PC-3 (cell line): ENCODE measurements around the gene HHAT. TPM values are rescaled to one million over a fixed set of nuclear protein-coding genes. Genes with fewer than 3 reads are reported as not detected.

ENCODE experiments used
- ATAC-seq: fragments of 200-7000 bp; cut with Tn5 transposase; 2 replicates; pipeline ENCODE4 v1.9.1; 2020; ENCODE audit warnings: mild to moderate bottlenecking, moderate library complexity
- BruUV-seq: library from RNA; stranded (reverse); fragments of 400-500 nt; replicated peaks from 2 replicates; lab custom pipeline; 2021; lab: Mats Ljungman, UMichigan
- CTCF ChIA-PET: fragments of 300-600 bp; sonication (Branson Sonifier 250); formaldehyde crosslinking; loops from one replicate; lab custom pipeline; 2022; ENCODE audit warnings: antibody characterized with exemption; lab: Charles Lee
- POLR2A ChIA-PET: fragments of 300-600 bp; sonication (Branson Sonifier 250); formaldehyde crosslinking; loops from one replicate; lab custom pipeline; 2022; ENCODE audit warnings: antibody characterized with exemption; ENCODE audit not compliant: unreplicated experiment; lab: Charles Lee
- DNase-seq: peaks from one replicate; pipeline ENCODE4 v3.0.0-alpha.2; 2015
- H2AFZ ChIP-seq: fragments of 300-600 bp; sonication (generic); 2 replicates; pipeline ENCODE4 v1.6.0; 2016; ENCODE audit warnings: antibody characterized with exemption, low read length
- H3F3A ChIP-seq: fragments of 300-600 bp; sonication (generic); one replicate; pipeline ENCODE4 v1.6.0; 2017; ENCODE audit warnings: antibody characterized with exemption, low read length, control low read depth, mild to moderate bottlenecking; ENCODE audit not compliant: unreplicated experiment
- H3K27ac ChIP-seq: fragments of 300-600 bp; sonication (generic); 2 replicates; pipeline ENCODE4 v1.5.1; 2016; ENCODE audit warnings: mild to moderate bottlenecking, low read length
- H3K27me3 ChIP-seq: fragments of 300-600 bp; sonication (generic); 2 replicates; pipeline ENCODE4 v1.6.1; 2016; ENCODE audit warnings: low read length, mixed read lengths
- H3K36me3 ChIP-seq: fragments of 300-600 bp; sonication (generic); 2 replicates; pipeline ENCODE4 v1.6.1; 2016; ENCODE audit warnings: low read depth, mixed run types, low read length, mixed read lengths
- H3K4me1 ChIP-seq: fragments of 300-600 bp; sonication (generic); 2 replicates; pipeline ENCODE4 v1.5.1; 2016; ENCODE audit warnings: low read length; ENCODE audit not compliant: insufficient read depth
- H3K4me2 ChIP-seq: fragments of 300-600 bp; sonication (generic); 2 replicates; pipeline ENCODE4 v1.6.0; 2016; ENCODE audit warnings: low read length
- H3K4me3 ChIP-seq: fragments of 300-600 bp; sonication (generic); 2 replicates; pipeline ENCODE4 v1.5.1; 2016; ENCODE audit warnings: mild to moderate bottlenecking, low read length, mixed read lengths
- H3K79me2 ChIP-seq: fragments of 300-600 bp; sonication (generic); 2 replicates; pipeline ENCODE4 v1.6.1; 2017; ENCODE audit warnings: low read length, mixed read lengths
- H3K9ac ChIP-seq: fragments of 300-600 bp; sonication (generic); 2 replicates; pipeline ENCODE4 v1.6.0; 2016; ENCODE audit warnings: mild to moderate bottlenecking, low read length
- H3K9me2 ChIP-seq: fragments of 300-600 bp; sonication (generic); replicated peaks from 2 replicates; pipeline ENCODE4 v1.6.1; 2016; ENCODE audit warnings: mixed run types, low read length, mixed read lengths
- H3K9me3 ChIP-seq: fragments of 300-600 bp; sonication (generic); 2 replicates; pipeline ENCODE4 v1.6.1; 2016; ENCODE audit warnings: low read length, mixed read lengths
- H4K20me1 ChIP-seq: fragments of 300-600 bp; sonication (generic); 2 replicates; pipeline ENCODE4 v1.6.1; 2016; ENCODE audit warnings: low read length, mixed read lengths
- EZH2 ChIP-seq: fragments of 300-600 bp; sonication (generic); IDR thresholded peaks from one replicate; pipeline ENCODE4 v1.6.1; 2017; ENCODE audit warnings: antibody characterized with exemption, mild to moderate bottlenecking, low read length; ENCODE audit not compliant: unreplicated experiment
- EZH2phosphoT487 ChIP-seq: fragments of 300-600 bp; sonication (generic); IDR thresholded peaks from 2 replicates; pipeline ENCODE4 v1.6.1; 2018; ENCODE audit warnings: mild to moderate bottlenecking, antibody characterized with exemption, low read length, borderline replicate concordance
- intact Hi-C: fragments of 100-400 bp; cut with micrococcal nuclease; formaldehyde crosslinking; loops from 2 replicates; pipeline ENCODE4 v1.9.0; 2023
- total RNA-seq: library from RNA; depleted of rRNA; stranded (reverse); fragments of >200 nt; gene quantifications from 2 replicates; pipeline ENCODE4 v1.2.3, GENCODE V29; 2014
- TF ChIP-seq, protein P1 (sequence below): fragments of 300-600 bp; sonication (generic); conservative IDR thresholded peaks from 2 replicates; pipeline ENCODE4 v1.5.1; 2017; ENCODE audit warnings: antibody characterized with exemption, low read depth, mild to moderate bottlenecking, low read length

Gene HHAT
- total RNA-seq, 1 experiment from 2014 or later, result 3.4 TPM

DNA sequence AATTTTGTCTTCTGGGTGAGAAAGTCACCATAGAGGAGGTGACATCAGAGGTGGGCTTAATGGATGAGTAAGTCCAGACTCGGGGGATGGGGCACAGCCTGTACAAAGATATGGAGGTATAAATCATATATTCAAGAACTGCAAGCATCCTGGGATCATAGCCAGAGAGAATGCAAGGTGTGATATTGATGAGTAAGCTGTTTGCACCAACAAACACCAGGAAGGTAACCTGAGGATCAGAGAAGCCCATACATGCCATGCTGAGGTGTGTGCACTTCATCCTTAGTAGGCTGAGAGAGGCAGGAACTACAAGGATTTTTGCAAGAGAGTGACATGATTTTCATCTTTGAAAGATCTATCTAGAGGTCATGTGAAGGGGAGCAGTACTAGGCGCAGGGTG lies 306.4 kb downstream of the HHAT start:
- no peaks in the 10 kb centered on the region for H3K36me3 ChIP-seq
- DNase-seq, result no peak
- TF ChIP-seq, protein P1, sequence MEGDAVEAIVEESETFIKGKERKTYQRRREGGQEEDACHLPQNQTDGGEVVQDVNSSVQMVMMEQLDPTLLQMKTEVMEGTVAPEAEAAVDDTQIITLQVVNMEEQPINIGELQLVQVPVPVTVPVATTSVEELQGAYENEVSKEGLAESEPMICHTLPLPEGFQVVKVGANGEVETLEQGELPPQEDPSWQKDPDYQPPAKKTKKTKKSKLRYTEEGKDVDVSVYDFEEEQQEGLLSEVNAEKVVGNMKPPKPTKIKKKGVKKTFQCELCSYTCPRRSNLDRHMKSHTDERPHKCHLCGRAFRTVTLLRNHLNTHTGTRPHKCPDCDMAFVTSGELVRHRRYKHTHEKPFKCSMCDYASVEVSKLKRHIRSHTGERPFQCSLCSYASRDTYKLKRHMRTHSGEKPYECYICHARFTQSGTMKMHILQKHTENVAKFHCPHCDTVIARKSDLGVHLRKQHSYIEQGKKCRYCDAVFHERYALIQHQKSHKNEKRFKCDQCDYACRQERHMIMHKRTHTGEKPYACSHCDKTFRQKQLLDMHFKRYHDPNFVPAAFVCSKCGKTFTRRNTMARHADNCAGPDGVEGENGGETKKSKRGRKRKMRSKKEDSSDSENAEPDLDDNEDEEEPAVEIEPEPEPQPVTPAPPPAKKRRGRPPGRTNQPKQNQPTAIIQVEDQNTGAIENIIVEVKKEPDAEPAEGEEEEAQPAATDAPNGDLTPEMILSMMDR, result no peak
- TF ChIP-seq EZH2, result no peak
- TF ChIP-seq EZH2phosphoT487, result no peak
- no peak overlapping the region for H3K4me2 ChIP-seq
- no peak overlapping the region for H2AFZ ChIP-seq
- H3K79me2 ChIP-seq, result no peaks in the 10 kb centered on the region
- H3K9ac ChIP-seq, result no peak overlapping the region
- H4K20me1 ChIP-seq, result no peaks in the 10 kb centered on the region
- ATAC-seq, result no peak
- H3K9me2 ChIP-seq, result no peaks in the 10 kb centered on the region
- CTCF ChIA-PET, result no interaction called here
- peaks cover 11% of the 10 kb centered on the region; the same call in 1 of the 2 replicates for H3K27me3 ChIP-seq
- H3K4me3 ChIP-seq, result no peak overlapping the region
- intact Hi-C loops, result no loop called here
- no peaks in the 10 kb centered on the region for H3K9me3 ChIP-seq
- no TSS peak for BruUV-seq
- H3K27ac ChIP-seq, result no peak overlapping the region
- POLR2A ChIA-PET, result no interaction called here
- no peaks in the 10 kb centered on the region for H3F3A ChIP-seq
- no peaks in the 10 kb centered on the region for H3K4me1 ChIP-seq

DNA sequence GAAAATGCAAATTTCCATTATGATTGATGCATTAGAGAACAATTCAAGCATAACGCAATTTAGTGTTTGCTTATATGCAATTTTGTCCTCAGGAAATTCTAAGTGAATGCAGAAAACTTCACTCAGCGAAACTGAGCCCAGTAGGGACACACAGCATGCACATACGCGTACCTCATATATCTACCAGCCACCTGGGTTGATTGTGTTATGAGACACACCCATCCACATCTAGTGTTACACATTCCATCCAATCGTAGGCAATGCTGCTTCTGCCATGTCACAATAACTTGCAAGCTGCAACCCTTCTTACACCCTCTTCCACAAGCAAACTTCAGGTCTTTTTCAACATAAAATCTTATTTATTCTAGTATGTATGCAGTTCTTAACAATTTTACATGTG lies 312.9 kb downstream of the HHAT start:
- Histone ChIP-seq H3K27me3 (peaks cover 11% of the 10 kb centered on the region; the same call in 1 of the 2 replicates), H3K36me3 (no peaks in the 10 kb centered on the region), H3K27ac (no peak overlapping the region), H3F3A (no peaks in the 10 kb centered on the region), H3K9me3 (no peaks in the 10 kb centered on the region), H3K4me1 (no peaks in the 10 kb centered on the region), H2AFZ (no peak overlapping the region), H4K20me1 (no peaks in the 10 kb centered on the region), H3K4me2 (no peak overlapping the region), H3K4me3 (no peak overlapping the region), H3K9me2 (no peaks in the 10 kb centered on the region), H3K79me2 (no peaks in the 10 kb centered on the region), H3K9ac (no peak overlapping the region)
- TF ChIP-seq EZH2phosphoT487 (no peak), EZH2 (no peak)
- TF ChIP-seq, protein P1, result no peak
- intact Hi-C loops, result no loop called here
- DNase-seq, result no peak
- no TSS peak for BruUV-seq
- POLR2A ChIA-PET, result no interaction called here
- no peak for ATAC-seq
- CTCF ChIA-PET, result no interaction called here

DNA sequence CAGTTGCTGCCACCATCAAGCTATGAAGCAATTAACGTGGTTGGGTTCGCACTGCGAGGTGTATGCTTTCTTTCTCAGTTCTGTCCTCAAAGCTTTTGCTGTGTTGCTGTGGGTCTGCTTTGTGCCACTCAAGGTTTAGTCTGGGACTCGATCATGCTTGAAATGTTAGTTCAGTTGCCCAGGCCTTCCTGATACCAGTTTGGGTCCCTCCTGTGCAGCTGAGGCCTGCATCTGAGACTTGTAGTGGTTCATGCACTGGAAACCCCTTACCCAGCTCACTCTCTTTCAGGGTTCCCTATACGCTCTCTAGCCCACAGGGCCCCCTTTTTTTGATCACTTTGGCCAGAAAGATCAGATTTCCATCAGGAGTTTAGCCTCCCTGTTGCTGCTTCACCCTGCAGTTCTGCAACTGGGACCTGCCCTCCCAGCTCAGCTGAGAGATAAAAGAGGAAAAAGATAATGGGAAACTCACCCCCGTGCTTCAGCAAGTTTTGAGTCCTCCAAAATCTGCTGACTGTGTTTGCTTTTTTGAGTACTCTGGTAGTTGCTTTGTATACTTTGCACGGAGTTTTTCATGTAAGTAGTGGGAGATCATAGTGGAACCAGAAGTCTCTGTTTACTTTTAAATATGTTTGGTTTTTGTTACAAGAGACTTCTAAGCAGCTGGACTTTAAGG lies 317.0 kb downstream of the HHAT start:
- no TSS peak for BruUV-seq
- POLR2A ChIA-PET, result no interaction called here
- Histone ChIP-seq H3F3A (no peaks in the 10 kb centered on the region), H3K36me3 (no peaks in the 10 kb centered on the region), H3K4me3 (no peak overlapping the region), H3K4me2 (no peak overlapping the region), H2AFZ (no peak overlapping the region), H3K9ac (no peak overlapping the region), H3K9me3 (no peaks in the 10 kb centered on the region), H3K4me1 (no peaks in the 10 kb centered on the region), H3K27me3 (no peaks in the 10 kb centered on the region), H3K79me2 (no peaks in the 10 kb centered on the region), H3K9me2 (no peaks in the 10 kb centered on the region), H4K20me1 (no peaks in the 10 kb centered on the region), H3K27ac (no peak overlapping the region)
- CTCF ChIA-PET, result no interaction called here
- intact Hi-C loops, result no loop called here
- TF ChIP-seq EZH2, result no peak
- TF ChIP-seq, protein P1, result no peak
- no peak for TF ChIP-seq EZH2phosphoT487
- ATAC-seq (no peak), DNase-seq (no peak)
